Measurements from ENCODE around the gene POPDC2.

The POPDC2 gene

GRCh38 chr3:119636249-119636648 is 24.1 kb downstream of the POPDC2 start:
- Histone ChIP-seq H3K79me2 (ENCODE audit: insufficient read depth, low read length) (no peaks in the 10 kb centered on the region), H3K27ac (ENCODE audit: low read depth, low read length, poor library complexity, severe bottlenecking) (no peak overlapping the region), H3K4me1 (ENCODE audit: insufficient read depth, low read length, severe bottlenecking) (no peaks in the 10 kb centered on the region), H3K36me3 (ENCODE audit: insufficient read depth, low read length) (no peaks in the 10 kb centered on the region), H3K9ac (ENCODE audit: low read length) (no peak overlapping the region), H2AFZ (ENCODE audit: low read length) (no peak overlapping the region), H3K4me2 (ENCODE audit: low read length) (no peak overlapping the region), H3F3A (ENCODE audit: insufficient read depth, low read length) (no peaks in the 10 kb centered on the region), H3K9me2 (ENCODE audit: low read depth, low read length) (no peaks in the 10 kb centered on the region), H3K9me3 (ENCODE audit: low read length) (no peaks in the 10 kb centered on the region), H3K4me3 (ENCODE audit: low read depth, low read length, poor library complexity, severe bottlenecking) (no peak overlapping the region), H3K27me3 (ENCODE audit: insufficient read depth, low read length) (no peaks in the 10 kb centered on the region), H4K20me1 (ENCODE audit: insufficient read depth, low read length) (no peaks in the 10 kb centered on the region)
- no peak for TF ChIP-seq CTCF (IDR thresholded peaks at IDR 0.05; ENCODE audit: low read length)
- TF ChIP-seq EZH2 (IDR thresholded peaks at IDR 0.05; ENCODE audit: borderline replicate concordance, low read length) = no peak

GRCh38 chr3:119635719-119636118 is 24.7 kb downstream of the POPDC2 start:
- Histone ChIP-seq H3K36me3 (ENCODE audit: insufficient read depth, low read length) (no peaks in the 10 kb centered on the region), H3K79me2 (ENCODE audit: insufficient read depth, low read length) (no peaks in the 10 kb centered on the region), H4K20me1 (ENCODE audit: insufficient read depth, low read length) (no peaks in the 10 kb centered on the region), H3K27ac (ENCODE audit: low read depth, low read length, poor library complexity, severe bottlenecking) (no peak overlapping the region), H3K4me1 (ENCODE audit: insufficient read depth, low read length, severe bottlenecking) (no peaks in the 10 kb centered on the region), H3K4me2 (ENCODE audit: low read length) (no peak overlapping the region), H2AFZ (ENCODE audit: low read length) (no peak overlapping the region), H3K9ac (ENCODE audit: low read length) (no peak overlapping the region), H3K9me3 (ENCODE audit: low read length) (no peaks in the 10 kb centered on the region), H3K9me2 (ENCODE audit: low read depth, low read length) (no peaks in the 10 kb centered on the region), H3F3A (ENCODE audit: insufficient read depth, low read length) (no peaks in the 10 kb centered on the region), H3K27me3 (ENCODE audit: insufficient read depth, low read length) (no peaks in the 10 kb centered on the region), H3K4me3 (ENCODE audit: low read depth, low read length, poor library complexity, severe bottlenecking) (no peak overlapping the region)
- TF ChIP-seq EZH2 (IDR thresholded peaks at IDR 0.05; ENCODE audit: borderline replicate concordance, low read length) (no peak), CTCF (IDR thresholded peaks at IDR 0.05; ENCODE audit: low read length) (no peak)

- Histone ChIP-seq H3K9ac (ENCODE audit: low read length) (no peak overlapping the region), H3K27me3 (ENCODE audit: insufficient read depth, low read length) (no peaks in the 10 kb centered on the region), H3K4me3 (ENCODE audit: low read depth, low read length, poor library complexity, severe bottlenecking) (no peak overlapping the region), H2AFZ (ENCODE audit: low read length) (no peak overlapping the region), H3K9me3 (ENCODE audit: low read length) (no peaks in the 10 kb centered on the region), H3K4me1 (ENCODE audit: insufficient read depth, low read length, severe bottlenecking) (no peaks in the 10 kb centered on the region), H3F3A (ENCODE audit: insufficient read depth, low read length) (no peaks in the 10 kb centered on the region), H3K4me2 (ENCODE audit: low read length) (no peak overlapping the region), H3K9me2 (ENCODE audit: low read depth, low read length) (no peaks in the 10 kb centered on the region), H4K20me1 (ENCODE audit: insufficient read depth, low read length) (no peaks in the 10 kb centered on the region), H3K79me2 (ENCODE audit: insufficient read depth, low read length) (no peaks in the 10 kb centered on the region), H3K36me3 (ENCODE audit: insufficient read depth, low read length) (no peaks in the 10 kb centered on the region), H3K27ac (ENCODE audit: low read depth, low read length, poor library complexity, severe bottlenecking) (no peak overlapping the region)
- TF ChIP-seq EZH2 (IDR thresholded peaks at IDR 0.05; ENCODE audit: borderline replicate concordance, low read length) (no peak), CTCF (IDR thresholded peaks at IDR 0.05; ENCODE audit: low read length) (no peak)
These were observed 27.6 kb downstream of the POPDC2 start for GRCh38 chr3:119632829-119633228.

All from OCI-LY1 (cell line).